ENCODE data around the gene GPR68. TPM values are rescaled to one million over a fixed set of nuclear protein-coding genes. Genes with fewer than 3 reads are reported as not detected.
"Not testable (repeated sequence)": the region's sequence is repeated elsewhere in the genome, so short reads cannot be mapped to it uniquely, and the experiment has no call there.

GPR68 gene
- total RNA-seq, 2 donors from 2014 or later, result 1.8 to 2.0 TPM

DNA sequence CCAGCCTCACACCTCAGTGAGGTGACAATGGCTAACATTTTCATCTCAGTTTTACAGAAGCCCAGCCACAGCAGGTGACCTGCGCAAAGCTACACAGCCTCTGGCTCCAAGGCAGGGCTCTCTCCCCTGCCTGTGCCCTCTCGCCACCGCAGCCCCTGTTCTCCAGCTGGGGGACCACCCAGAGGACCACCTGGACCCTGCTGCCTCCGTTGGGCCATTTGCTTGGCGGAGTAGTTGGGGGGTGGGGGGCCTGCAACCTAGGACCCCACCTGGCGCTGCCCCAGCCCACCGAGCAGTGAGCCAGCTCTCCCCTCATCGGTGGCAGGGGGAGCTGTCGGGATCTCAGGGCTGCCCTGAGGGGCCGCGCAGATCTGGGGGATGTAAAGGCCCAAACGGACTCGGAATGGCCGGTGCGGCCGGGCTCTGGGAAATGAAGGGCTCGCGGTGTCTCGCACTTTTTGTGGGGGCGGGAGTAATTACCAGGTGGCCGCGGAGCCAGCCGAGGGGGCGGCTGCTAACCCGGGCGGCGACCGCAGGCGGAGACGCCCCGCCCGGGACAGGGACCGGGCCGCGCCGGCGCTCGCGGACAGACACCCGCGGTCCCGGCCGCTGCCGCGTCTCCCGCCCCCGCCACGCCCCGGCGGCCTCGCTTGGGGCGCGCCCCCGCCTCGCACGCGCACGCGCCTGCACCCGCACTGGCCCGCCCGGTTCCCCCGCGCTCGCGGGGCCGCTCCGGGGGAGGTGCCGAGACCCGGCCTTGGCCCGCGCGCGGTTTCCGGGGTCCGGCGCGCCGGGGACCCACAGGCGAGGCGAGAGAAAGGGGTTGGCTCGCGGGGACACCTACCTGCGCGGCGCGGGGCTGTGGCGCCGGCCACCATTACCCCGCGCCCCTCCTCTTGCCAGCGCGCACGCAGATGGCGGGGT lies 8.6 kb upstream of the GPR68 start:
- ATAC-seq (ENCODE audit: insufficient number of reproducible peaks, low FRiP score, low read depth) (no peak), DNase-seq (ENCODE audit: low spot score) (no peak)
- no peaks in the 10 kb centered on the region for H3K27me3 ChIP-seq (replicated peaks; ENCODE audit: insufficient read depth)
- H3K27ac ChIP-seq, result no peak overlapping the region
- no peaks in the 10 kb centered on the region for H3K36me3 ChIP-seq
- TF ChIP-seq, protein P1, sequence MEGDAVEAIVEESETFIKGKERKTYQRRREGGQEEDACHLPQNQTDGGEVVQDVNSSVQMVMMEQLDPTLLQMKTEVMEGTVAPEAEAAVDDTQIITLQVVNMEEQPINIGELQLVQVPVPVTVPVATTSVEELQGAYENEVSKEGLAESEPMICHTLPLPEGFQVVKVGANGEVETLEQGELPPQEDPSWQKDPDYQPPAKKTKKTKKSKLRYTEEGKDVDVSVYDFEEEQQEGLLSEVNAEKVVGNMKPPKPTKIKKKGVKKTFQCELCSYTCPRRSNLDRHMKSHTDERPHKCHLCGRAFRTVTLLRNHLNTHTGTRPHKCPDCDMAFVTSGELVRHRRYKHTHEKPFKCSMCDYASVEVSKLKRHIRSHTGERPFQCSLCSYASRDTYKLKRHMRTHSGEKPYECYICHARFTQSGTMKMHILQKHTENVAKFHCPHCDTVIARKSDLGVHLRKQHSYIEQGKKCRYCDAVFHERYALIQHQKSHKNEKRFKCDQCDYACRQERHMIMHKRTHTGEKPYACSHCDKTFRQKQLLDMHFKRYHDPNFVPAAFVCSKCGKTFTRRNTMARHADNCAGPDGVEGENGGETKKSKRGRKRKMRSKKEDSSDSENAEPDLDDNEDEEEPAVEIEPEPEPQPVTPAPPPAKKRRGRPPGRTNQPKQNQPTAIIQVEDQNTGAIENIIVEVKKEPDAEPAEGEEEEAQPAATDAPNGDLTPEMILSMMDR (IDR thresholded peaks at IDR 0.05), result no peak
- peaks cover 2 to 18% of the 10 kb centered on the region in 2 donors for H3K4me1 ChIP-seq (ENCODE audit: control insufficient read depth in 1 of 2, low read depth in 2 of 2)
- no peaks in the 10 kb centered on the region for H3K9me3 ChIP-seq
- peak overlapping the region; percentile 73 for H3K4me3 ChIP-seq

DNA sequence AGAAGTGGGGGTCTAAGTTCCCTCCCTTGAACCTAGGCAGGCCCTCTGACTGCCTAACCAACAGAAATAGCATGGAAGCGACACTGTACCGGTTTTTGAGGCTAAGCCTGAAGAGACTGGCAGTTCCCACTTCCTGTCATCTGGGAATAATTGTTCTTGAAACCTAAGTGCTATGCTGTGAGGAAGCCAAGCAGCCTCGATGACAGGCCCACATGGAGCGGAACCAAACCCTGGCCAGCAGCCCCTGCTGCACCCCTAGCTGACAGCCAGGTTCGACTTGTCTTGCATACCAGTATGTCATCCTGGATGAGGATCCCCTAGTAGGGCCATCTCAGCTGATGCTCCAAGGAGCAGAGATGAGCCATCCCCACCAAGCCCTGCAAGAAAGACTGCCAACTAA lies 6.4 kb upstream of the GPR68 start:
- TF ChIP-seq, protein P1 (IDR thresholded peaks at IDR 0.05), result no peak
- H3K27ac ChIP-seq, result no peak overlapping the region
- H3K4me1 ChIP-seq (ENCODE audit: control insufficient read depth in 1 of 2, low read depth in 2 of 2), result peaks cover 2 to 12% of the 10 kb centered on the region in 2 donors
- no peak overlapping the region for H3K4me3 ChIP-seq
- H3K27me3 ChIP-seq (replicated peaks; ENCODE audit: insufficient read depth), result no peaks in the 10 kb centered on the region
- no peaks in the 10 kb centered on the region for H3K36me3 ChIP-seq
- ATAC-seq (ENCODE audit: insufficient number of reproducible peaks, low FRiP score, low read depth) (no peak), DNase-seq (ENCODE audit: low spot score) (no peak)
- no peaks in the 10 kb centered on the region for H3K9me3 ChIP-seq

GRCh38 chr14:91249841-91250616 lies 5.5 kb upstream of the GPR68 start:
- Histone ChIP-seq H3K4me1 (ENCODE audit: control insufficient read depth in 1 of 2, low read depth in 2 of 2) (peaks cover 2 to 12% of the 10 kb centered on the region in 2 donors), H3K27ac (no peak overlapping the region), H3K27me3 (replicated peaks; ENCODE audit: insufficient read depth) (no peaks in the 10 kb centered on the region), H3K9me3 (no peaks in the 10 kb centered on the region), H3K4me3 (no peak overlapping the region), H3K36me3 (no peaks in the 10 kb centered on the region)
- TF ChIP-seq, protein P1 (IDR thresholded peaks at IDR 0.05), result no peak
- ATAC-seq (ENCODE audit: insufficient number of reproducible peaks, low FRiP score, low read depth), result no peak
- DNase-seq (ENCODE audit: low spot score), result no peak

DNA sequence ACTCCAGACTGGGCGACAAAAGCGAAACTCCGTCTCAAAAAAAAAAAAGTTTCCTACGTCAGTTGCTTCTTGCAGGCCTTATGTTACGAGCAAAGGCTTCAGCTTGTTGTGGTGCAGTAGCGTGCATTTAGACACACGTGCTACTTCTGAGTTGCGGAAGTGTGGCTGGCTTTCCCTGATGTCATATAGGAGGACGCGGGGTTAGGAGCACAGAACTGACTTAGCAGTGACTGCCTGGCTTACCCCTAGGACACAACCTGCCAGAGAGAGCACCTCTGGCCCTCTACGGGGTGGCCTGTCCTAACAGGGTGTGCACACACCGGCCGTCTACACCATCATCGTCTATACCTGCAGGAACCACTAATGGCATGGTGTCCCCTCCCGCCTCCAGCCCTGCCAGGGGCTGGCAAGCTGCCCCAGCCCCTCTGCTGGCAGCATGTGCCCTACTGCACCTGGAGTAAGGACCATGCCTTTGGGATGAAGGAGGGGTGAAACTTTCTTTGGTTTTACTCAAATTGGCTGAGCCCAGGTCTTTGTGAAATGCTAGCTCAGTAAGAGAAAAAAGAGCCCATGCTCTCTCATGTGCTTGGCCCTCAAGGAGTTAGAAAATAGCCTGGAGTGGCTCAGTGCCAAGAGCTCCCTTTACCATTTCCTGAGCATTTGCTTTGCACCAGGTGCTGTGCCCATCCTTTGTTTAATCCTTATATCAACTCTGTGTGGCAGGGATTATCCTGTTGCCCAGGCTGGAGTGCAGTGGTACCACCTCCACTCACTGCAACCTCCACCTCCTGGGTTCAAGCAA lies 1.7 kb upstream of the GPR68 start:
- DNase-seq (ENCODE audit: low spot score) (no peak), ATAC-seq (ENCODE audit: insufficient number of reproducible peaks, low FRiP score, low read depth) (no peak)
- Histone ChIP-seq H3K4me3 (no peak overlapping the region), H3K27ac (no peak overlapping the region), H3K27me3 (replicated peaks; ENCODE audit: insufficient read depth) (no peaks in the 10 kb centered on the region), H3K4me1 (ENCODE audit: control insufficient read depth in 1 of 2, low read depth in 2 of 2) (peaks cover 0 to 9% of the 10 kb centered on the region in 2 donors), H3K9me3 (no peaks in the 10 kb centered on the region), H3K36me3 (no peaks in the 10 kb centered on the region)
- TF ChIP-seq, protein P1 (IDR thresholded peaks at IDR 0.05), result no peak

- not testable (repeated sequence) for H3K4me1 ChIP-seq (ENCODE audit: control insufficient read depth in 1 of 2, low read depth in 2 of 2); H3K27ac ChIP-seq; H3K9me3 ChIP-seq; DNase-seq (ENCODE audit: low spot score); ATAC-seq (ENCODE audit: insufficient number of reproducible peaks, low FRiP score, low read depth); H3K27me3 ChIP-seq (replicated peaks; ENCODE audit: insufficient read depth); H3K36me3 ChIP-seq; H3K4me3 ChIP-seq
Measured at GRCh38 chr14:91245616-91246015, 1.1 kb upstream of the GPR68 start.

All from thoracic aorta (tissue), 2 donors.